ENCODE data around the gene AHI1.

Gene AHI1

DNA sequence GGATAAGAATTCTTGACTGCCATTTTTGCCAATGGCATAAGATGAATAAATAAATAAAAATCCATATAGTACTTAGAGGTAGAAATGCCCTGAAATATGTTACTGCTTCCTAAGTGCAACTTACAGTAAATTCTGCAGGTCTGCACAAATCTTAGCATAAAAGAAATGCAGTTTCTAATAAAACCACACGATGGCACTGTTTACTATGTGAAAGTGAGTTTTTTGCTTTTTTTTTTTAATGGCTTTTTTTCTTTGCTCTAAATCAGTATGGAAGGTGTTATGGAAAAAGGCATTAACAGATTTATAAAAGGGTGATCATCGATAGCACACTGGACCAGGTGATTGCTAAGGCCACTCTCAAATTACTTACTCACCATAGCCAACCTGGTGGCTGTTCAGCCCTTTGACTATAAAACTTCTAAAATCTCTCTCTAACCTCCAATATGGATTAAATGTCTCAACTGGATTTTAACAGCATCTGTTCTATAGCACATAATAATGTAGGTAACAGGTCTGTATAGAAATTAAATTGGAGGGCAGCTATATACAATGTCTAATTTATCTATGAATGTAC is 45.8 kb downstream of the AHI1 start:
- no peak for DNase-seq (ENCODE audit: low spot score)

GRCh38 chr6:135449246-135449645 is 48.3 kb downstream of the AHI1 start:
- DNase-seq (ENCODE audit: low spot score), result no peak

DNA sequence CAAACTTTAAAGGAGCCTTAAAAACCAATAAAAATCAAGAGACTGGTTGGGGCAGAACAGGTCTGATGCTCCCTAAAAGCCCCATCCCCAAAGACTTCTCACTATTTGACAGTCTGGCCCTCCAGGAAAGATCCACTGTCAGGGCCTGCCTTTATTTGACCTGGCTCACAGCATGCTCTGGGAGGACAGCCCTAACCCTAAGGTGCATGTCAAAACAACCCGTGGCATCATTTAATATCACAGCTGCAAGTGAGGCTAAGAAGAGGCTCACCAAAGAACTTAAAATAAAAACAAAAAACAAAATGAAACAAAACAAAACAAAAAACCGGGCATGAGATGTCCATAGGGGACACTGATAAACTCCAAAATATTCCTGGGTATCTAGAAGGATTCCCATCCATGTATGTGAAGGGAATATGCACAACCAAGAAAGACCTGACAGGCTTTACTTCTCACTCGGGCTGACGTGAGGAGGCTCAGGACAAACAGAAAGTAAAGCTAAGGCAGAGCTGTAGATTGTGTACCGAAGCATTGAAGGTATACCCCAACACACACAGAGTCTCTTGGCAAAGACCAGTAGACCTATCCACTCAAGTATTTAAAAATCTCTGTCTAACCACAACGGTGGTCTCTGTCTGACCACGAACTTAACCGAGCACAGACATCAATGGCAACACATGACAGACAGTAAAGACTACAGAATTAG is 57.3 kb downstream of the AHI1 start:
- DNase-seq (ENCODE audit: low spot score), result no peak

DNA sequence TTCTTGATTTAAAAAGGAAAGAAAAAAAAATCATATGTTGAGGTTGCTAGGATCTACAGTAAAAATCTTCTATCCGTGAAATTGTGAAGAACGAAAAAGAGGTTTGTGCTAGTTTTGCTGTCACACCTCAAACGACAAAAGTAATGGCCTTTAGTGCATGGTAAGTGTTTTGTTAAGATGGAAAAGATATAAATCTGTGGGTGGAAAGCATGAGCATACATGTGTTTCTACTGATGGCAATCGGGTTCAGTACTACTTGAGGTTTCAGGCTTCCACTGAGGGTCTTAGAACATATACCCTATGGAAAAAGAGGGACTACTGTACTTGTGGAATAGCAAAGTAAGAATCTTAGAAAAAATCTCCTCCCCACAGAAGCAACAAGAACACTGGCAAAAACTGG is 58.0 kb downstream of the AHI1 start:
- no peak for DNase-seq (ENCODE audit: low spot score)

DNA sequence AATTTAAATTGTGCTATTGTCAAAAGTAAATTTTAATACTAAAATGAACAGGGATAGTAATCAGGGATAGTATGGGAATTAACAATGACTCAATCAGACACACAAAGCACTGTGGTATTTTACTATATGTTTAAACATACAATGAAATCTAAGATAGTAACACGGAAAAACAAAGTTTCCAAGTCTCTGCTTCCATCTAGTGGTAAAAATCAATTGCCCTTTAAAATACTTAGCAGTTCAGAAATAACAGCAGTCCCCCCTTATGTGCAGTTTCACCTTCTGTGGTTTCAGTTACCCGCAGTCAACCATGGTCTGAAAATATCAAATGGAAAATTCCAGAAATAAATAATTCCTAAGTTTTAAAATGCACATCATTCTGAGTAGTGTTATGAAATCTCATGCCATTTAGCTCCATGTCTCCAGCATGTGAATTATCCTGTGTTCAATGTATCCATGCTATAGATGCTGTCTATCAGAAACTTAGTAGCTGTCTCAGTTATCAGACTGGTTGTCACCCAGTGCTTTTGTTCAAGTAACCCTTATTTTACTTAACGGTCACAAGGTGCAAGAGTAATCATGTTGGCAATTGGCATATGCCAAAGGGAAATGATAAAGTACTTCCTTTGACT is 58.5 kb downstream of the AHI1 start:
- DNase-seq (ENCODE audit: low spot score), result no peak

DNA sequence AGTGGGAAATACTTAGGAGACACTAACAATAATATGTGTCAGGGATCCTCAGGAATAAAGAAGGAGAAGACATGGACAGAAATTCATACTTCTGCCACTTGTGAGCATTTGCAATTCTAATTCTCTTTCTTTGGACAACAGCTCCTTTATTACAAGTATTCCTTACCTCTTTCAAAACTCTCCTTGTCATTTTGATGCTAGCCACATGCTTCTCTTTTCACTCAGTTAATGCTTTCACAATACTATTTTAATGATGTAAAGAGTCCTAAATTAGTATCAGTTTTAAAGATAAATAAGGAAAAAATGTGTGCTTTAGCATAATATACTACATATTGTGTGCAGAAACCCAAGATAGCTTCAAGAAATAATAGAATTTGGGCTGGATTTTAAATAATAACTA is 62.5 kb downstream of the AHI1 start:
- no peak for DNase-seq (ENCODE audit: low spot score)

GRCh38 chr6:135434095-135434494 is 63.4 kb downstream of the AHI1 start:
- DNase-seq (ENCODE audit: low spot score), result no peak

DNA sequence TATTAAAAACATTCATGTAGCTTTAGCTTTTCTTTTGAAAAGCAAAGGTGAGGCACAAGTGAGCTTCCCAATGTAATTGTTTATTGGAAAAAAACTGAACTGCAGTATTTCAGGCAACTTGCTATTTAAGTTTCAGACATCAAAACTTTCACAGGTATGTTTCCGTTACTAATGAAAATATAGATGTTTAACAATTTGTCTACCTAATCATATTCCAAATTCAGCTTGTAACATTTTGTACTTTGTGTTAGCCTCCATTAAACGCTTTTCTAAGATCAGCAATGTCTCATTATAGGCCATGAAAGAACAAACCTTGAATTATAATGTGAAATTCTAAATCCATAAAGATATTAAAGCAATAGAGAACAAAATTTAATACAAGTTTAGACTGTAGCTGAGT is 69.5 kb downstream of the AHI1 start:
- DNase-seq (ENCODE audit: low spot score), result no peak

DNA sequence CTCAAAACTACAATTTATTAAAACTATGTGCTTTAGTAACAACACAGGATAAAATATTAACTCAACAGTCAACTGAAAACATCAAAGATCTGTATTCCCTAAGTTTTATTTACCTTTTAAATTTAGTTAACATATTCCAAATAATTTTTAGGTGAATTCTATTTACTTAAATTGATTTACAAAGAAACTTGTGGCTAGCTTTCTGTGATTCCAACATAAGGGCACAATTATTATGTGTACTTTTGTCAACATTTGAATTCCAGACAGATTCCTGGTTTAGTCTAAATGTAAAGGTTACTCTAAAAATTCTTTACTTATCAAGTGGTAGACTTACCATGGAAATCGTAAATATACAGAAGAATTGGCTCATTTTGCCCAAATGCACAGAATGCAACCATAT is 70.7 kb downstream of the AHI1 start:
- no peak for DNase-seq (ENCODE audit: low spot score)

- no peak for DNase-seq (ENCODE audit: low spot score)
Measured at GRCh38 chr6:135424385-135424784, 73.2 kb downstream of the AHI1 start.

GRCh38 chr6:135423649-135424128 is 73.9 kb downstream of the AHI1 start:
- DNase-seq (ENCODE audit: low spot score), result peak; percentile 7

GRCh38 chr6:135419162-135419561 is 78.4 kb downstream of the AHI1 start:
- DNase-seq (ENCODE audit: low spot score), result peak; percentile 9

GRCh38 chr6:135418040-135418760 is 79.3 kb downstream of the AHI1 start:
- no peak for DNase-seq (ENCODE audit: low spot score)

- DNase-seq (ENCODE audit: low spot score), result no peak
Measured at GRCh38 chr6:135412761-135413160, 84.8 kb downstream of the AHI1 start.

DNA sequence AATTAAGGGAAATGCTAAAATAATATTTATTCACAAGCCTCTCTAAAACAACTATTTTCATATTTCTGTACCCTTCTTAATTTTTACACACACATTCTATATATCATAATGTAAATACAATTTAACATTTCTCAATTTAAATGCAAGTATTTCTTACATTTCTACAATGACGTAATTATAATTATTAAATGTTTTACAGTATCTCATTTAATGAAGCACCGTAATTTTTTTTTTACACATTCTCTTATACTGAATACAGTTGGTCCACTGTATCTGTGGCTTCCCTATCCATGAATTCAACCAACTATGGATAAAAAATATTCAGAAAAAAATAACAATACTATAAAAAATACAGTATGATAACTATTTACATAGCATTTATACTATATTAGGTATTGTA is 85.7 kb downstream of the AHI1 start:
- DNase-seq (ENCODE audit: low spot score), result no peak

DNA sequence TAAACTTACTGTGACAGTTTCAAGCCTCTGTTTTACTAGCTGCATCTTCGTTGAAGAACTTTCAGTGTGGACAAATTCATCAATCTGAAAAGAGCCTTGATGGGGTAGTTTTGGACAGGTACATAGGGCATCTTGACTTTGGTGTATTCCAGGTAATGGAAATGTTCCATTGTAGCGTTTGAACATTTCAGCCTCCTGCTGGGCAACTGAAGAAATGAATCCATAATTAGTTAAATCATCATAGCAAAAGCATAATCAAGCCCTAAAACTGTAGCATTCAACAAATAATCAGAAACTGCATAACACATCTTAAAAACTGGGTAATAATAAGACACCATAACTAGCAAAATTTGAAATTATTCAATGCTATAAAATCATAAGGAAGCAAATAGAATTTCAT is 86.2 kb downstream of the AHI1 start:
- DNase-seq (ENCODE audit: low spot score), result no peak

DNA sequence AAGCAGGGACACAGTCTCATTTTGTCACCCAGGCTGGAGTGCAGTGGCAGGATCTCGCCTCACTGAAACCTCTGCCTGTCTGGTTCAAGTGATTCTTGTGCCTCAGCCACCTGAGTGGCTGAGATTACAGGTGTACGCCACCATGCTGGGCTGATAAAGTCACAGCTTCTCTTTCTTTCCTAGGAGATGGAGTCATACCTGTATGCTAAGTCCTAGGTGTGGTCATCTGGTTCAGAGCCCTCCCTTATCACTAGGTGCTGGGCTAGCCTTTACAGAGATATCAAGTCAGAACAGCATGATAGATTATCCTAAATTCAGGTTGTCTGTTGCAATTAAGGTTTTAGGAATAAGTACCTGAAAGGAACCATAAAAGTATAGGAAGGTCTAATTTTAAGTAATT is 86.7 kb downstream of the AHI1 start:
- no peak for DNase-seq (ENCODE audit: low spot score)

GRCh38 chr6:135403584-135403983 is 94.0 kb downstream of the AHI1 start:
- DNase-seq (ENCODE audit: low spot score), result no peak

DNA sequence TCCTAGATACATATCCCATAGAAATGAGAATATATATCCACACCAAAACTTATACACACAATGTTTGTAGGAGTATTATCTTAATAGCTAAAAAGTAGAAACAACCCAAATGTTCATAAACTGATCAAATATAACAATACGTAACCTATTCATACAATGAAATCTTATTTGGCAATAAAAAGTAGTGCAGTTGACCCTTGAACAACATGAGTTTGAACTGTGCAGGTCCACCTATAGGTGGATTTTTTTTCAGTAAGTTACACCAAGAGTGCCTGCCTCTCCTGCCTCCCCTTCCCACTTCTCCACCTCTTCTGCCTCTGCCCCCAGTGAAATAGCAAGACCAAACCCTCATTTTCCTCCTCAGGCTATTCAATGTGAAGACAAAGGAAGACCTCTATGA is 95.2 kb downstream of the AHI1 start:
- DNase-seq (ENCODE audit: low spot score), result no peak

DNA sequence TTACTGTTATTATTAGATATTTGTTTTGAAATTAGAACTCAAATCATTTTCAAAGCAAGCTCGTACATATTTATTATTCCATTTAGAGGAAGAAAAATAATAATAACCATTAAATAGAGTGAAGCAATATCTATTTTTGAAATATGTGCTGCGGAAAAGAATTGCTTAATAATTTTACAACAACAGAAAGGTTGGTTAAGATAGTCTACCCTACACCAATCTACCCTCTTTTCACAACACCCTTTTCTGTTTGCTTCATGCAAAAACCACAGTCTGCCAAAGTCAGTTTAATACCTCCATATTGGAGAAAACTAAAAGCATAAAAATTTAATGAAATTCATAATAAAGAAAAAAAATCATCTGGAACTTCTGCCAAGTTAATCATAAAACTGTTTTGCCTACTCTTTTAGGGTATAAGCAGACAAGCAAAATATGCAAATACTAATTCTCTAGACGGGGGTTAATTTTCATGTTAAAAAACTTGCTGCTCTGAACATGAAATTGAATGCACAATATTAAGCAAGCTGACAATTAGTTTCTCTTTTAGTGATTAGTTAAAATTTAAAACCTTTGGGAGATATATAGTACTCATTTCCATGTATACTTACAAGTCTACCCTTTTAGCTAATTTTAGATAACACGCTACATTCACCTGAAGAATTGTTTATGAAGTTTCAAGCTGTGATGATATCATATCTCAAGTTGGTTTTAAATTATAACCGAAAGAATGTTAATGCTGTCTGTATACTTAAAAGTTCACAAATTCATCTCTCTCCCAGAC is 100.2 kb downstream of the AHI1 start:
- DNase-seq (ENCODE audit: low spot score), result no peak

- no peak for DNase-seq (ENCODE audit: low spot score)
Measured at GRCh38 chr6:135395136-135395535, 102.4 kb downstream of the AHI1 start.

DNA sequence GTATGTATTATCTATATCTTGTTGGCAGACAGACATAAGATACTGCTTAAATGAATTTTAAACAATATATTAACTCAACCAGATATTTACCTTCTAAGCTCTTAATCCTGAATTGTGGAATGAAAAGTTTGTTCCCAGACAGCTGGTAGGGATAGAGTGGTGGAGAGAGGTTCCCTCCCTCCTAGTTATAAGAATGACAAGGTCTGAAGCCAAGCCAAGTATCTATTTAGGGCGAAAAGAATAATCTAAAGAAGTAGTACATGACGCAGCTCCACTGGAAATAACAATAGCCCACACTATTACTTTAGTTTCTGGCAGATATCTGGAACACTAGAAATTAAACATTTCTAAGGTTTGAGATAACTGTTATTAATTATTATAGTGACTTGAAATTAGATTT is 104.3 kb downstream of the AHI1 start:
- DNase-seq (ENCODE audit: low spot score), result no peak
